ENCODE measurements around the gene RMND1.

DNA sequence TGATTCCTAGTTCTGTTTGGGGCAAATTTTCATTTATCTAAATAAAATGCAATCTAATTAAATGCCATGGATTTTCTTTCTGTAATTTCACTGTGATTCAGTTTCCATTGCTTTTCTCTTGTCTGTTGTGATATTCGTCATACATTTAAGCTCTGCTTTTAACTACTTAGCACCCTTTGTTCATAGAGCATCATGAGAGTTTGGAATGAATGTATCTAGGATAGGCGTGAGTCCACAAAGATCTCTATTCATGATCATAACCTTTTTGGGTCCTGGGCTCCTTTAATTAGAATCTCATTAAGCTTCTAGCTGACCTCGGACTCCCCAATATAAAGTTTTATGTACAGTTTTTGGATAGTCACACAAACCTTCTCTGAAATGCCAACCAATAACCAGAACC is 93.5 kb downstream of the RMND1 start:
- TF ChIP-seq EP300 (IDR thresholded peaks at IDR 0.05) (no peak), HOXB13 (CRISPR knock-in tag; IDR thresholded peaks at IDR 0.05; ENCODE audit: low read depth) (no peak), POLR2A (IDR thresholded peaks at IDR 0.05; ENCODE audit: low read length) (no peak), HOXA7 (CRISPR knock-in tag; IDR thresholded peaks at IDR 0.05) (no peak), CEBPB (IDR thresholded peaks at IDR 0.05) (no peak), JUN (IDR thresholded peaks at IDR 0.05) (no peak), REST (IDR thresholded peaks at IDR 0.05) (no peak)
- TF ChIP-seq, protein P1, sequence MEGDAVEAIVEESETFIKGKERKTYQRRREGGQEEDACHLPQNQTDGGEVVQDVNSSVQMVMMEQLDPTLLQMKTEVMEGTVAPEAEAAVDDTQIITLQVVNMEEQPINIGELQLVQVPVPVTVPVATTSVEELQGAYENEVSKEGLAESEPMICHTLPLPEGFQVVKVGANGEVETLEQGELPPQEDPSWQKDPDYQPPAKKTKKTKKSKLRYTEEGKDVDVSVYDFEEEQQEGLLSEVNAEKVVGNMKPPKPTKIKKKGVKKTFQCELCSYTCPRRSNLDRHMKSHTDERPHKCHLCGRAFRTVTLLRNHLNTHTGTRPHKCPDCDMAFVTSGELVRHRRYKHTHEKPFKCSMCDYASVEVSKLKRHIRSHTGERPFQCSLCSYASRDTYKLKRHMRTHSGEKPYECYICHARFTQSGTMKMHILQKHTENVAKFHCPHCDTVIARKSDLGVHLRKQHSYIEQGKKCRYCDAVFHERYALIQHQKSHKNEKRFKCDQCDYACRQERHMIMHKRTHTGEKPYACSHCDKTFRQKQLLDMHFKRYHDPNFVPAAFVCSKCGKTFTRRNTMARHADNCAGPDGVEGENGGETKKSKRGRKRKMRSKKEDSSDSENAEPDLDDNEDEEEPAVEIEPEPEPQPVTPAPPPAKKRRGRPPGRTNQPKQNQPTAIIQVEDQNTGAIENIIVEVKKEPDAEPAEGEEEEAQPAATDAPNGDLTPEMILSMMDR (IDR thresholded peaks at IDR 0.05), result no peak
